Stimulated activated CD4-positive, alpha-beta T cell treated with anti-CD3 and anti-CD28 coated beads, TNF-alpha, amount 100 ng/mL, for 1 hour (primary cell): Measurements from ENCODE around the gene COL19A1.
"Not testable (repeated sequence)": the region's sequence is repeated elsewhere in the genome, so short reads cannot be mapped to it uniquely, and the experiment has no call there.

Experiments
- DNase-seq, 3 donors: peaks; one replicate each; pipeline ENCODE4 v3.0.0-alpha.2; 2020; ENCODE audit warnings: low read depth in 3 of 3, low spot score in 1 of 3

The COL19A1 gene

DNA sequence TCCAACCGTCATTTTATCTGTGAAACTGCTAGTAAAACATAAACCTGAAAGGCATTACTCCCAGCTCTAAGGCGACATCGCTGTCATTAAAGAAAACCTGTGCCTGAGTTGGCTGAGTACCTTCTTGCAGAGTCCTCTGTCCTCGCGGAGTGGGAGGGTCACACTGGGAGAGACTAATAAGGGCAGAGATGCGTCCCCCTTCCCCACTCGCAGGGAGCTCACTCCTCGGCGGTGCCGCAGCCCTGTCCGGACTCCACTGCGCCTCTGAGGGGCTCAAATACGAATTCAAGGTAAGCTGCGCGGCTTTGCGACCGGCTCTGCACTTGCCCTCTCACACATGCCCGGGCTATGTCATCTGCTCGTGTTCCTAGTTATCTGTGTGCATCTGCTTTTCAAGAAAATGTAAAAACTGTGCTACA, at the start of gene COL19A1:
TSS of gene COL19A1 (plus strand) at position 206 of the 419 bp plus-strand sequence. CDS start 13,012 bp downstream, outside the sequence.
- DNase-seq: no peak

DNA sequence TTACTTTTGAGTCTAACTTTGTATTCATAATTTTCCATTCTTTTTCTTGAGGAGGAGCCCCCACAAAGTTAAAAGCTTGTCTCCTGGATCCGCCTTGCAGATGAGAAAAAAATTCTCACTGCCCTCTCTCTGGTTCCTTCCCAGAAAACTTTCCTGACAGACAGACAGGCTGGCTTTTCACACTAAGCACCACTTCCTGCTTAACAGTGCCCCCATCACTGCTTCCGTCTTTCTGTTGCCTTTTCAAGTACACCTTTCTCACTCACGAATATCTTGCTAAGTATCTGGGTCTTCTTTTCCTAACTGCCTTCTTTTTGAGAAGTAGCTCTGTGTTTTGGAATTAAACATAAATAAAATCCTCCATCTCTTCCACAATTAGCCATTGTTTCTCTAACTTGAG, 49.8 kb upstream of the COL19A1 start:
- no peak for DNase-seq

DNA sequence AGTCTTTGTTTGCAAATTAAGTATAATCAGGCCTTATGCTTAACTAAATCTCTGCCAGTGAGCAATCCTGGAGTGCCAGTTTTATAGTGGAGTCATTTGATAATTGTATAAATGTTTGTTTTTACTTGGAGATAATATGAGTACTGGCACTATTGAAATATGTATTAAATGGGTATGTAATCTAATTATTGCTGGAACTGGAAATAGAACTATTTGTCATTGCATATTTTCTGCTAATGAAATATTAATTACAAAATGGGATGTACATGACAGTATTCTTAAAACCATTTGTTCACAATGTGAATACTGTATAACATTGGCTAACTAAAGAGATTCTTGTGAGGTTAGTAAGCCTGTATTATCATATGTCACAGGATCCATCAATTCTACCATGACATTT, 49.0 kb upstream of the COL19A1 start:
- DNase-seq: no peak

DNA sequence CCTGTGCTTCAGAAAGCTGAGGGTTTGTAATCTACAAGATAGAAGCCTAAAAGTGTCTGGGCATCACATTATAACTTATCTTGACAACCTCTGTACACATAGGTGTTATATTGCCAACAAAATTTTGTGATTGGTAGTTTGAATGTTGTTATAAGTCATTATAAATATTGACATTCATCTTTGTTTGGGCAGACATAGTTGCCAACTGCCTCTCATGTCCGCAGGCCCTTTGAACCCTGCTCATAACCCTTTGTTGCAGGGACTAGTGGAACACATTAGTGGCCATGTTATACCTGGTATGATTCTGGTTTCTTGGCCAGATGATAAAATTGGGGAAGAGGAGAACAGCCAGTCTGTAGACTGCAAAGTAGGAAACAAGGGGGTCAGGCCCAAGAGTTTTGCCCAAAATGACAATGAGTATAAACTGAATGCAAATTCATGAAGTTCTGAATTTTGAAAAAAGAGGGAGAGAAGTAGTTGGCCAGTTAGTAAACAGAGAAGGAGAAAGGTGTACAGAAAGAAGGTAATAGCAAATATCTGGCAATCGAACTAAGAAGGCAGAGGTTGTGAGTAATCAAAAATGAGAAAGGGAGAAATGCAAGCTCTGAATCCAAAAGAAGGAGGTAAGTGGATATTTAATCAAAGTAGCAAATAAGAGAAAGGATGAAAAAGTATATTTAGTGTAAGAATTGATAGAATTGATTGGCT, 48.0 kb upstream of the COL19A1 start:
- no peak for DNase-seq

DNA sequence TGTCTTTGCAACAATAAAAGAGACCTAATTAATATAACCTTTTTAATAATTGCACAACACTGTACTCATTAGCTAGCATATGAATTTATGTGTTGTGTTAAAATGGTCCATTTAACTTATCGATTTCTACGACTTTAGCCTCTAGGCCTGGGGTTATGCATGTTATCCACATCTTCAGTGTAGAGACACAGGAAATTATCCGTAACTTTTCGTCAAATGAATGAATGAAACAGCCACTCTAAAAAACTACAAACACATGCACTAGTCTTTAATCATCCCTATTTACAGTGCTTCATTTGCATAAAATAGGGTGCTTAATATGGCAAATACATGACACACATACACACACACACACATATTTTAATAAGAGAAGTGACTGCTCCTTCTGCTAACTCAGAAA, 47.2 kb upstream of the COL19A1 start:
- DNase-seq: no peak

DNA sequence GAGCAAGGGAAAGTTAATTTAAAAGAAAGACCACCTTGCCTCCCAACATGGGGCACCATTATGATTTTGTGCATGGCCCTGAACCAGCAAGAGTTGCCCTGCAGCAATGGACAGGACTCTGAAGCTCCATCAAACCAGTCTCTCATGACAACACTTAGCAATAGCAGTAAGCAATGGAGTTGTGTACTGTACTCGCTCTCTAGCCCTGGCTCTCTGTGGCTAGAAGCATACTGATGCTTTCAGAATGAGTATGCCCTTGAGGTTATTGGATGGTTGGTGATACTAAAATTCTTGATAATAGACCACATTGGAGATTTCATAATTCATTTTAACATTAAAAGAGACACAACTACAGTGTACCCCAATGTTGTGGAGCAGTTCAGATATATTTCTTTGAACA, 46.3 kb upstream of the COL19A1 start:
- DNase-seq: no peak

DNA sequence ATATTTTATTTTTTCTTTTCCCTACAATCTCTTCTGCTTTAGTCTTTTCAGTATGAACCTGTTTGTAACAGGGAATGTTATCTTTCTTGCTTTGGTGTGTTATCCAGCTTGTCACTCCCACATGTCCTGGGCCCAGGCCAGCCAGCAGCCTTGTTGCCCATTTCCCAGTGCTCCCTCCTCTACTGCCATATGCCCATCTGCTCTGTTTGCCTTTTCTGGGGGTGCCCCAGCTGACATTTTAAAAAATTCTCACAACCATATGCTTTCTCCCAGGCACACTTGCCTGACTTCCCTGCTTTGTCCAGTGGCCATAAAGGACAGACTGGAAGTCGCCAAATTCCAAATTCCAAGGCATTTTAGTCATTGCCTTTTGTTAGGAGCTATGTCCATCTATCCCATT, 45.9 kb upstream of the COL19A1 start:
- no peak for DNase-seq

DNA sequence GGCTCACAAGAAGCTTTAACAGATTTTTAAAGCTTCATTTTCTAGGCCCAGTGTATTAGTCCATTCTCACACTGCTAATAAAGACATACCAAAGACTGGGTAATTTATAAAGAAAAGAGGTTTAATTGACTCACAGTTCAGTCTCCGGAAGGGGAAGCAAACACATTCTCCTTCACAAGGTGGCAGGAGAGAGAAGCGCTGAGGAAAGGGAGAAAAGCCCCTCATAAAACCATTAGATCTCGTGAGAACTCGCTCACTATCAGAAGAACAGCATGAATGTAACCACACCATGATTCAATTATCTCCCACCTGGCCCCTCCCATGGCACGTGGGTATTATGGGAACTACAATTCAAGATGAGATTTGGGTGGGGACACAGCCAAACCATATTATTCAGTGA, 42.0 kb upstream of the COL19A1 start:
- not testable (repeated sequence) for DNase-seq

DNA sequence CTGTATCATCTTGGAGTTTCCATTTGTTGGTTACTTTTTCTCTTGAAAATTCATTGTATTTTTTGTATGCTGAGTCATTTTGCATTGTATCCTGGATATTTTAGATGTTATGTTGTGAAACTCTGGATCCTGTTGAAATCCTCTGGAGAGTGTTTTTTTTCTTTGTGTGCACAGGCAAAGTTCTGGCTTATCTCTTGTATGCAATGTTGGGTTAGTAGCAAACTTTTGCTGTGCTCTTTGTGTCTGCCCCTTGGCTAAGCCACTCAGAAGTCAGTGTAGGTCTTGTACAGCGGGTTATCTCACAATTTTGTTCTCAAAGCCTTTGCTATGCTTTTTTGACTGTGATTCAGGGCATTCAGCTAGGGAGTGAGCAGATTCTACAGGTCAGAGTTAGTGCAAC, 40.5 kb upstream of the COL19A1 start:
- DNase-seq: no peak

DNA sequence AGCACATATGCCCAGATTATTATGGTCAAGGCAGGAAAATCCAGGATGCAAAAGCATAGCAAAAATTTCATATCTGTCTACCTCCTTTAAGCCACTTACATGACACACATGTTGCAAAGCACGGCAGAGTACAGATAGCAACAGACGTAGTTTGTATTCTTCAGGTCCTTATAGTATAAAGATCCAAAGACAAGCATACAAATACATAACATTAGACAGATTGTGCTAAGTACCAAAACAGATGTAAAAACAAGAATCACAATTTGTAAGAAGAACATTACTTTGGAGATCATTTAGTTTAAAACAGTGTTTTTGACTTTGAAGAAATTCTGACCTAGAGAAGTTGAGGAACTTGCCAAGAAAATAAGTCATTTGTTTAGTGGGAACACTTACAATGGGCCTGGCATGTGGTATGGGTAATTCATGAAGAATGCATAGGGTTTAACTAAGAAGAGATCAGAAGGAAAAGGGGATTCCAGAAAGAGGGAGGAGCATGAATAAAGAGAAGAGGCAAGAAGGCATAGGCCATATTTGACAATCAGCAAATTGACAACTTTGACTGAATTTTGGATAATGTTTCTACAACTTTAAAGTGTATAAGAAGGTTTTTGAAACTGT, 39.0 kb upstream of the COL19A1 start:
- DNase-seq: no peak

DNA sequence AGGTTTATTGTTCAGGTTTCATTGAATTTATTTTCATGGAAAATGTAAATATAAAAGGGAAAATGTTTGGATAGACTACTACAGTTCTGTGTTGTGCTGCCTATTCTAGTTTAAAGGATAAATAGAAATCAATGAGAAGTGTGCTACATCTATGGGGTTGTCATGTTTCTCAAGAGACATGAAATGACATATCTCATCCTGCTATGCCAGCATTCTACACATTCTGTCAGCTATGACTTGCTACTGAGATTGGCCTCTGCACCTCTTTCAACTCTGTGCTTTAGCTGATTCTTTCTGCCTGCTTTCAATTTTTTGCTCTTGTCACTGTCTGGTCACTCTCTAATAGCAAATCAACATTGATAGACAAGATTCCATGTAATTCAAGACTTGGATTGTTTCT, 33.8 kb upstream of the COL19A1 start:
- DNase-seq: no peak

DNA sequence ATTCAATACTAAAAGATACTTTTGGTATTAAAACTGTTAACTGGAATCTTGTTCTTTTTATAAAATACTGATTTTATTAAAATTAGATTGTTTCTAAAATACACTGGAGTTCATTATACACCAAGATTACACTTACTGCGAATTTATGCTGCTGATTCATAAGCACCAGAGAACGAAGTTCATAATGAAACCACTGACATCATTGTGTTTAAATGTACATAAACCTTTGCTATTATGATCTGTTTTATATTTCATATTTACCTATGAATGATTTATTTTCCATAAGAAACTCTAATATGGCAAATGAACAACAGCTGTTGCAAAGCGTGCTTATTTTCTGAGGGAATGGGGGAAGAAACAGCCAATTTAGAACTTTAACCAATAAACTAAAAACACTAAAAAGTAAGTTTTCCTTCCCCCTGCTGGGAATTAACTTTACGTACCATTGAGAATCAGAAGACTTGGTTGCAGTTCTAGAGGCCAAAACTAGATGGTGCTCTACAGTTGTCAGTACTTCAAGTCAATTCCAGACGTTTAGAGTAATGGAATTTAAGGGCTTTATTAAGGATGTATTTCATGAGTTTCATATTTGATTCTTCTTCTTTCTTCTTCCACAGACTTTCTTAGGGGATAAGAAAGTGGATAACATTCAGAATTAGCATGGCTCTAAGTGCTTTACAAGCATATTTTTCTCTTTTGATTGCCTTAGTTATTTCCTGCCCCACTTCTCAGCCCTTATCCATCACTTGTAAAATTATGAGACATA, 30.8 kb upstream of the COL19A1 start:
- DNase-seq: no peak

DNA sequence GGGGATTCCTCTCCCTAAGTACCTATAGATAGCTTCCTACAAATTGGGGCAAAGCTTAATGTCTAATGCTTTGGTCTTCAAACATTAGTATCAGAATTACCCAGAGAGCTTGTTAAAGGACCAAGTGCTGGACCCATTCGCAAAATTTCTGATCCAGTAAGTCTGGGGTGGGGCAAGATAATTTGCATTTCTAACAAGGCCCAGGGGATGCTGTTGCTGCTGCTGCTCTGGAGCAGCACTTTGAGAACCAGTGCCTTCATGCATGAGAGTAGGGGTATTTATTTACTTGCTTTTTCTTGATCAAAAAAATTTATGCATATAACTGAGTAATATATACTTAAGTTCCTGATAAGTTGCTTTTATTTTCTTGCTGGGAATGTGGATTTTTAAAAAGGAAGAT, 24.5 kb upstream of the COL19A1 start:
- no peak for DNase-seq

DNA sequence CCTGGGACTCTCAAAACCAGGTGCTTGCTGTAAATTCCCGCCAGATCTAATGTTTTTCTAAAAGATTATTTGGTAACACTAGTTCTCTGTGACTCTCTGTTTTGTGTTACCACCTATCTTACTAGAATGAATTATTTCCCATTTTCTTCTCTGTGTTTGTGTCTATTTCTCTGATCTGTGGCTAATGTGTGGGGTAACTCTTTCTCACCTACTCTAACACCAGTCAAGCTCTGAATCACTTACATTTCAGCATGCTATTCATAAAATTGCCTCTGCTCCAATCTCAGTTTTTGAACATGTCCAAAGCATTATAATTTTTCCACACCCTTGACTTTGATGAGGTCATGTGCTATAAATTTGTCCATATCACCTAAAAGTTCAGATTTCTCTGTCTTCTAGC, 23.2 kb upstream of the COL19A1 start:
- DNase-seq: no peak

DNA sequence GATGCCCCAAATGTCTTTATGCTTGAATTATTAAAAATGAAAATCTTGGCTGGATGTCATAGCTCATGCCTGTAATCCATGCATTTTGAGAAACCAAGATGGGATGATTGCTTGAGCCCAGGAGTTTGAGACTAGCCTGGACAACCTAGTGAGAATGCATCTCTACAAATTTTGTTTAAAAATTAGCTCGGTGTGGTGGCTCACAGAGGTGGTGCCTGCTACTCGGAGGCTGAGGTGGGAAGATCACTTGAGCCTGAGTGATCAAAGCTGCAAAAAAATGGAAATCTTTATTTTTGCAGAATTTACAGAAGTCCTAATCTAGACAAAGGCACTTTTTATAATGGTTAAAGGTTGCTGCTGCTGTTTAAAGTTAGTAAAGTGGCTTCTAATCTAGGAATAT, 20.0 kb upstream of the COL19A1 start:
- DNase-seq: no peak

DNA sequence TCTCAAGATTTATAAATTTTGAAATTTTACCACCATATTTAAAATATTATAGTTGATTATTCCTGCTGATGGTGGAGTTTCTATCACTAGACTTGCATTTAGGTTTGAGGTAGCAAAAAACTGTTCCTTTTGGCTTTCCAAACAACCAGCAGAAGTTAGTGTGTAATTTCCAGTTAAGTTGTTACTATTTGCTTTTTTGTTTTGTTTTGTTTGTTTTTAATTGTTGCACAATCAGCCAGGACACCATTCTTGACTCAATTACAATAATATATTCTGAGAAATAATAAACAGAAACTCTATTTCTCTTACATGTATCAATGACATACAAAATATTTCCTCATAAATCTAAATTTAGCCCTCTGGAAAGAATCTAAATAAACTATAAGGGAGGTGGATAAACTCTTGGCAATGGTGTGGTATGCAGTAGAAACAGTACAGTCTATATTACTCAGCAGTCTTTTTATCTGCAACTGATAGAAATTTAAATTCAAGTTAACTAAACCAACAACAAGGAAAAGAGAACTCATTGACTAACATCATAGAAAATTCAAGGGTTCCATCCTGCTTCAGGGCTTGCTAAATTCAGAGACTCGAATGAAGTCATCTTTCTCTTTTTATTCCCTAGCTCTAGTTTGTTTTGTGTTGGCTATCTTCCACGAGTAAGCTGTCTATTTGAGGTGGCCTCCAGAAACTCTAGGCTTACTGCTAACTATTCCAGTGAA, 19.4 kb upstream of the COL19A1 start:
- DNase-seq: no peak

DNA sequence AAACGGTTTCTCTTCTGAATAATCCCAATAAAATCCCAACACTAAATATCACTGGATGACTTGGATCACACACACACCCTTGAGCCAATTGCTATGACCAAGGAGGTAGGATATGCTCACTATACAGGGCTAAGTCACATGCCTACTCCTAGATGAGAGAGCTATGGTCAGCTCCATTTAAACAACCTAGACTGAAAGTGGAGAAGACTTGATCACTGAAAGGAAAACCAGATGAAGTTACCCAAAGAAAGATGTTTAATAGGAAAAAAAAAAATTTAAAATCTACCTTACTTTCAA, 18.9 kb upstream of the COL19A1 start:
- DNase-seq: no peak

DNA sequence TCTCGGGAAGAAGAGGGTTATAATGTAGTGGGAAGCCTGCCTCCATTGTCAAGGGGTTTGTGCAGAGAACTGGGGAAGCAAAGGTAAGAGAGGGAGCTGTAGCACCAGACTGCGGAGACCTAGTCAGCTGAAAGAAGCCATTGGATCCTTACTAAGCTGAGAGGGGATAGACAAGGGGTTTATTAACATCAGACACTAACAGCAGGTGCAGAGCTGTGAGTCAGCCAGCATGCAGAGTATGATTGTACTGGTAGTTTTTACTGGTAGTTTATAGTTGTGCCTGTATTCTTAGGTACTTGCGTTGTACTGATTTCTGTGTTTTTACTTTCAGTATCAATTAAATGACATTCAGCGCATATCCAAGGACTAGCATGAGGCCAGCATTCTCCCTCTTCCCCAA, 17.8 kb upstream of the COL19A1 start:
- DNase-seq: no peak

DNA sequence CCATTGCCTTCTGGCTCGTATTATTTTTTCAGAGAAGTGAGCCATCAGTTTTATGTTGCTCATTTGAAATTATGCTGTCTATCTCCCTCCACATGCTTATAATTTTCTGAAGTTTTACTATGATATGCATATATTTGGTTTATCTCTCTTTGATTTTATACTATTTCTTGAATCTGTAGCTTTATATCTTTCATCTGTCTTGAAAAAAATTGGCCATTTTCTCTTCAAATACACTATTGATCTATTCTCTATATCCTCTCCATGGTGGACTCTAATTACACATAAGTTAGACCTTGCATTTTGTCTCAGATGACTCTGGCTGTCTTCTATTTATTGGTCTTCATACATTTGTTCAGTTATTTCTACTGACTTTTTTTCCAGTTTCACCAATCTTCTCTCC, 13.7 kb upstream of the COL19A1 start:
- no peak for DNase-seq

DNA sequence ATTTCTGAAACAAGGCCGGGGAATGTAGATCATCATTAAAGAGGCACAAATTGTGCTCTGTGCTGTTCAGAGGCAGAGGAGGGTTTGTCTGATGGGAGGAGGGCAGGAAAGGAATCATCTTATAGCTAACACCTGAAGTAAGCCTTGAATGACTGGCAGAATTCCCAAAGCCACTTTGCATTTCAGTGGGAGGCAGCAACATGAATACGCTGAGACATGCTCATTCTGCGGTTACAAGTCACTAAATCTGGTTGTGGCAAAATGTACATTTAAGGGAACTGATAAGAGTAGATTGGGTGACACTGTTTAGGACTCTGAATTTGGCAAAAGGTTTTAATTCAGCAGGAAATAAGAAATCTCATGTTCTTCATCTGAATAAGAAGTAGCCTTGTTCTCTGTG, 4.4 kb upstream of the COL19A1 start:
- DNase-seq: no peak

DNA sequence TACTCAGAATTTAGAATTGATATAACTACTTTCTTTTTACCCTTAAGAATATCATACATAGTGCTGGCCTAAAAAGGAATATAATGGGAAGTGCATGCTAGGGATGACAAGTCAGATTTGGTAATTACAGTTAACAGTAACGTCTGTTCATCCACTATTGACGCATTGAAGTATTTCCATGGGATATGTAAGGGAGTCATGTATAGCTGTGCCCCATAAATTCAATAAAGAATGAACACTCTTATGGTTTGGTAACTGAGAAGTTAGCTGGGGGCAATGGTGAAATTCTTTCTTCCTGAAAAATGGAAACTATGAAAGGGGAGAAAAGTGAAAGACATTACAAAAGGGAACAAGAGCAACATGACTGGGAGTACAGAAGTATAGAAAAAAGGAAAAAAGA, 2.6 kb upstream of the COL19A1 start:
- DNase-seq: no peak

DNA sequence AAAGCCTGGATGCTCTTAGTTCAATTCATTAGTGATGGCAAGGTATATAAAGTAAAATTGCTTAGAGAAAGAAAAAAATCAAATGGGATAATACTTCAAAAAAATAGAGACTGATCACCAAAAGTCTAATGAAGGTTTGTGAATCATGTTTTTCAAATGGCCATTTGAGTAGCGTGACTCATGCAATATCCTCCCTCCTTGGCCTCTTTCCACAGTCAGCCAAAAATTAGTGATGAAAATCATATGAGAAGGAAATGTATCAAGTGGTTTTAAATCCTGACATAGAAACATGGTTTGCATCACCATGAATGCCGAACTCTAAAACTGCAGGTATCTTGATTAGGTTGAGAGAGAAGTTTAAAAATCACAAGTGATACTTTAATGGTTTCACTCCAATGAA, 1.2 kb upstream of the COL19A1 start:
- no peak for DNase-seq
